ENCODE results near the gene MED15. TPM values are rescaled to one million over a fixed set of nuclear protein-coding genes. Genes with fewer than 3 reads are reported as not detected.

The MED15 gene
- total and polyA plus RNA-seq, 2 experiments from 2014 or later: 29.2 to 43.5 TPM

- no peak for TF ChIP-seq ZNF462 (CRISPR knock-in tag; IDR thresholded peaks at IDR 0.05)
- TF ChIP-seq JUNB (IDR thresholded peaks at IDR 0.05; ENCODE audit: unreplicated experiment): no peak
- no peak for TF ChIP-seq EZH2 (IDR thresholded peaks at IDR 0.05; ENCODE audit: low read depth, unreplicated experiment)
- TF ChIP-seq REST (IDR thresholded peaks at IDR 0.05; ENCODE audit: unreplicated experiment): no peak
- TF ChIP-seq EZH2phosphoT487 (IDR thresholded peaks at IDR 0.05; ENCODE audit: unreplicated experiment): no peak
- no peak for TF ChIP-seq NANOG (IDR thresholded peaks at IDR 0.05; ENCODE audit: borderline replicate concordance)
These were observed 95.3 kb downstream of the MED15 start (continued) for GRCh38 chr22:20602609-20603164.
